ENCODE results near the gene PRG2.
"Not testable (repeated sequence)": the region's sequence is repeated elsewhere in the genome, so short reads cannot be mapped to it uniquely, and the experiment has no call there.

PRG2 gene

GRCh38 chr11:57347336-57347735 lies 43.1 kb downstream of the PRG2 start:
- no peak for DNase-seq (ENCODE audit: low spot score)

DNA sequence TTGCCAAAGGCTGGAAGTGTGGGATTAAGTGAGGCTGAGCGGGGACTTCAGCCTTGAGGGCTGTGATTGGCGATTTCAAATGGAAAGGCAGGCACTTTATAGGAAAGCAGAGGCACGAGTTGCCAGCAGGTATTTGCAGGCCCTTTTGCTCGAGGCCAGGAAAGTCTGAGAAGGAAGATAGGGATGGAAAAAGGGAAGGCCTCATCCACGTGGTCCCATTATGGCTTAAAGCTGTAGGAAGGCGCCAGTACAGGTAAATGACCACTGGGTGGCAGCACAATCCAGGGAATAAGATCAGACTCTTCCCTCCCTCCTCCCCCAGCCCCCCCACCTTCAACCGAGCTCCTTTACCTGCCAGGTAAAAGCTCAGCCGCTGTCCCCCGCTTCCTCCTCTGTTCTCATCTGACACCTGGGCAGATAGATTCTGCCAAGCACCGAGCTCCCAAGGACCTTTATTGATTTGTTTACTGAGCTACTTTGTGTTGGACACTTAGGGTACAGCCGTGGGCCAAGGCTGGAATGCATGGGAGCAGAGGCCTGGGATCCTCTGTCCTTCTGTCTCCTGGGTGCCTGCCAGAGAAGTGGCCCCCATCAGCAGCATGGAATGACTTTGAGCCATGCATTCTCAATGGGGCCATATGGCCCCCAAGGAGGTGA lies 44.8 kb downstream of the PRG2 start:
- peak; percentile 68 for DNase-seq (ENCODE audit: low spot score)

GRCh38 chr11:57344826-57345225 lies 45.6 kb downstream of the PRG2 start:
- no peak for DNase-seq (ENCODE audit: low spot score)

GRCh38 chr11:57343825-57344224 lies 46.6 kb downstream of the PRG2 start:
- DNase-seq (ENCODE audit: low spot score) = no peak

DNA sequence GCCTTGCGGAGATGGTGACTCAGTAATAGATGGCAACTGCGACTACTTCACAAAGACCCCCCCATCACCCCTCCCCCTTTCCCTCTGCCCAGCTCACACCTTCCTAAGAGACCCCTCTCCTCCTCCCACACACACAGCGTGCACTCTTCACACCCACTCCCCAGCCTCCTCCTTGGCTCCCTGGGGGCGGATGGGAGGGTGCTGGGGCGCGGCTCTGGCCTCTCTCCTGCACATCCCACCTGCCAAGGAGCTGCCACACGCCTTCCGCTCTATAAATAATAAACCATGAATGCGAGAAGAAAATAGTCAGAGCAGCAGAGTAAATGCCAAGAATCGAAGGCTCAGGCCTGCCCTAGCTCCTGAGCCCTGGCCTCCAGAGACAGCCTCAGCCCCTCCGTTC lies 47.7 kb downstream of the PRG2 start:
- DNase-seq (ENCODE audit: low spot score) = no peak

- no peak for DNase-seq (ENCODE audit: low spot score)
These were observed 49.1 kb downstream of the PRG2 start for GRCh38 chr11:57341250-57341808.

- no peak for DNase-seq (ENCODE audit: low spot score)
These were observed 50.3 kb downstream of the PRG2 start for GRCh38 chr11:57340039-57340615.

- no peak for DNase-seq (ENCODE audit: low spot score)
These were observed 51.1 kb downstream of the PRG2 start for GRCh38 chr11:57339328-57339727.

DNA sequence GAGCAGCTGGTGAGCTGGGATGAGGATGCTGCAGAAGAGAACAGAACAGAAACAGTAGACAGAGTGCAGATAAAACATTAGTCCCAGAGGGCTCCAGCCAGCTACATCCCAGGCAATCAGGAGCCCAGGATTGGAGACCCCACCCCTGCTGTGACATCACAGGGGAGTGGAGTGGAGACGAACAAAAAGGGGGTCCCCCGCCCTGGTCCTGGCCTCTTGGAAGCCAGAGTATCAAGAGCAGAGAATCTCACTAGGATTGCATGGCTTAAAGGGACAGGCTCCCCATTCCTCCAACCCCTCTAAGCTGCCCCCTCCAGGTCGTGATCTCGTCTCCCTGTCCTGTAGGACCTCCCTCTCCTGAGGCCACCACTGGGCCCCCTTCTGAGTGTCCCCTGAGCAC lies 52.3 kb downstream of the PRG2 start, which contains the start of gene P2RX3:
P2RX3 (plus strand) TSS at position 211 of the 400 bp plus-strand sequence. CDS start 199 bp downstream, outside the sequence.
- no peak for DNase-seq (ENCODE audit: low spot score)

DNA sequence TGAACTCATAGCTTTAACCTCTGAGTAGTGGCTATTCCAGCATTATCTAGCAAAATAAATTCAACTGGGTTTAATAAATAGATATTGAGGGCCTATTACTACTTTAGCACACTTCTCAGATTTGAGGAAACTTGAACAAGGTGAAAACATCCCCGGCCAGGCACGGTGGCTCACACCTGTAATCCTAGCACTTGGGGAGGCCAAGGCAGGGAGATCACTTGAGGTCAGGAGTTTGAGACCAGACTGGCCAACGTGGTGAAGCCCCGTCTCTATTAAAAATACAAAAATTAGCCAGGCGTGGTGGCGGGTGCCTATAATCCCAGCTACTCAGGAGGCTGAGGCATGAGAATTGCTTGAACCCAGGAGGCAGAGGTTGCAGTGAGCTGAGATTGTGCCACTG lies 53.6 kb downstream of the PRG2 start:
- DNase-seq (ENCODE audit: low spot score) = not testable (repeated sequence)

Measured in putamen (tissue), 1 donor.